Stimulated activated CD4-positive, alpha-beta T cell treated with anti-CD3 and anti-CD28 coated beads, Interleukin-15, amount 100 ng/mL, for 48 hours (primary cell): ENCODE results near the gene SLC25A1.

Source experiments
- DNase-seq, 2 donors: peaks; one replicate each; pipeline ENCODE4 v3.0.0-alpha.2; 2020; ENCODE audit warnings: low read depth in 2 of 2

The SLC25A1 gene

DNA sequence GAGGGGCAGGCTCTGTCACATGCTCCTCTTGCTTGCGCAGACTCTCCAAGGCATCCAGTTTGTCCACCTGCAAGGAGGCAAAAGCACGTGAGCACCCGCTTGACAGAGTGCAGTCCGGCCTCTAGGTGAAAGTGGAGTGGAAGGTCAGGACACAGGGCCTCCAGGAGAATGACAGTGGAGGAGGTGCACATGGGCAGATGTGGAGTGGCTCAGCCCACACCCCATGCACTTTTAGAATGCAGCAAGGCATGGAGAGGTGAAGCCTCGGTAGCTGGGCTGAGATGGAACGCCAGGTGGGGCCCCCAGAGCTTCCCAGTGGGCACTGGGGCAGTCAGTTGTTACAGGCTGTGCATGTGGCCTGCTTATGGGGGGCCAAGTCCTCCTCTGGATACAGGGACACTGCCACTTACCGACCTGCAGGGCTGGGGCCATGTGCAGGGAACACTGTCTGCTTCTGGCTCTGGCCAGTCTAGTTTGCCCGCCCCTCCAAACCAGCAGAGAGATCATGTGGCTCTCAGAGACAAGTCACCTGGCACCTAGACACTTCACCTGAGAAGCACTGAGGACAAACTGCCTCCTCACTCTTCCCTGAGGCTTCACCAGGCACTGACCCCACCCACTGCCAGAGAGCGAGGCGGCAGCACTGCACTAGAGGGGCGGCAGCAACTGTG lies 2.3 kb upstream of the SLC25A1 start:
- no peak for DNase-seq

DNA sequence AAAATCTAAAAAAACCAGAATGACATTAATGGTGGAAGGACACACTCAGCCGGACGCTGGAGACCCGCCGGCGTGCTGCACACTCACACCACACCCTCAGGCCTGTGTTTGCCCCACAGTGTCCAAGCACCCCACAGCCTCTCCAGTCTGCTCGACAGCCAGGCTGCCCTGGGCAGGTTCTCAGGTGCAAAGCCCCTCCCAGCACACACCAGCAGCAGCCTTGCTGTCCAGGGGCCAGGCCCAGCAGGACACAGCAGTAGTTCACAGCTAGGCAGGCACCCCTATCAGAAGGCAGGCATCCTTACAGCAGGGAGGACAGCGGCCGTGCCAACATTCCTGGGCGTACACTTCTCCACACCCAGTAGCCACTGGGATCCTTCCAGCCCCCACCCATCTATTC lies 1.7 kb upstream of the SLC25A1 start:
- no peak for DNase-seq

DNA sequence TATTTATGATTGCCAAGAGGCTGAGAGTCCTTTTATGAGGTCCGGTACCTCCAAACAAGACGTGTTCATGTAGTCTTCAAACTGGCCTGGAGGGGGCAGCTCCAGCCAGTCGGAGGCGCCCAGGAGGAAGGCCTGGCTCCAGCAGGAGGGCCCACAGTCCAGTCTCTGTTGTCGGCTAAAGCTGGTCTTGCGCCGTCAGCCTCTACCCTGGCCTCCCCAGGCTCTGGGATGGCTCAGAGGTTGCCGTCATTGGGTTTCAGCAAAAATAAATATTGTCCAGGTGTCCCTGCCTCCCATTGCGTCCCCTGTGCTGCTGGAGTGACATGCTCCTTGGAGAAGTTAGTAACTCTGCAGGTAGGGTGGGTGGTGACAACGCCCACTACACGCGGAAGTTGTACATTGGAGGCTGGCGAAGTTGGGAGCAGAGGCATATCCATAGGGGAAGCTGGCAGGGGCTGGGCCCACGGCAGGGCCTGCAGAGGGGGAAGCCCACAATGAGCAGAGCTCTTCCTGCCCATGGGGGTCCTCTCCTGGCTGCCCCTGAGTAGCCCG lies 1.0 kb upstream of the SLC25A1 start:
- DNase-seq: peak in 1 of 2 donors; percentile 38

DNA sequence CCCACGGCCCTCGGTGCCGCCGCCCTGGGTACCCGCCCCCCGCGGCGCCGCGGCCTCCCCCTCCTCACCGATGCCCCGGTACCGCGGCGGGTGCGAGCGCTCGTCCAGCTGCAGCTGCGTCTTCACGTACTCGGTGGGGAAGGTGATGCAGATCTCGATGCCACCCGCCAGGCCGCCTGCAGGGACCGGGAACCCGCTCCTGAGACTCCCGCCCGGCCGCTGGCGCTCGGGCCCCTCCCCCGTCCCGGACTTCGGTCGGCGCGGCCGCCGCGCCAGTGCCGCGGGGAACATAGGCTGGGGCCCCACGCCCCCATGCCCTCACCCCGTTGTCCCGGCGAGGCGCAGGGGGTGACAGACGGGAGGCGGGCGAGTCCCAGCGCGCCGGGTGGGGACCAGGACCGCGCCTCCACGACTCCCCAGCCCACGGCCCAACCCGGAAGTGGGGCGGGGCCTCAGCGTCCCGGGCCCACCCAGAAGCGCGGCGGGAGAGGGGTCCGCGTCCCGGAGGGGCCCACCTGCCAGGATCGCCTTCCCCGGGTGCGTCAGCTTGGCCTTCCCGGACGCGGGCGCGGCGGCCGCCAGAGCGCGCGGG lies 375 bp downstream of the SLC25A1 start:
- peak in 1 of 2 donors; percentile 34 for DNase-seq

DNA sequence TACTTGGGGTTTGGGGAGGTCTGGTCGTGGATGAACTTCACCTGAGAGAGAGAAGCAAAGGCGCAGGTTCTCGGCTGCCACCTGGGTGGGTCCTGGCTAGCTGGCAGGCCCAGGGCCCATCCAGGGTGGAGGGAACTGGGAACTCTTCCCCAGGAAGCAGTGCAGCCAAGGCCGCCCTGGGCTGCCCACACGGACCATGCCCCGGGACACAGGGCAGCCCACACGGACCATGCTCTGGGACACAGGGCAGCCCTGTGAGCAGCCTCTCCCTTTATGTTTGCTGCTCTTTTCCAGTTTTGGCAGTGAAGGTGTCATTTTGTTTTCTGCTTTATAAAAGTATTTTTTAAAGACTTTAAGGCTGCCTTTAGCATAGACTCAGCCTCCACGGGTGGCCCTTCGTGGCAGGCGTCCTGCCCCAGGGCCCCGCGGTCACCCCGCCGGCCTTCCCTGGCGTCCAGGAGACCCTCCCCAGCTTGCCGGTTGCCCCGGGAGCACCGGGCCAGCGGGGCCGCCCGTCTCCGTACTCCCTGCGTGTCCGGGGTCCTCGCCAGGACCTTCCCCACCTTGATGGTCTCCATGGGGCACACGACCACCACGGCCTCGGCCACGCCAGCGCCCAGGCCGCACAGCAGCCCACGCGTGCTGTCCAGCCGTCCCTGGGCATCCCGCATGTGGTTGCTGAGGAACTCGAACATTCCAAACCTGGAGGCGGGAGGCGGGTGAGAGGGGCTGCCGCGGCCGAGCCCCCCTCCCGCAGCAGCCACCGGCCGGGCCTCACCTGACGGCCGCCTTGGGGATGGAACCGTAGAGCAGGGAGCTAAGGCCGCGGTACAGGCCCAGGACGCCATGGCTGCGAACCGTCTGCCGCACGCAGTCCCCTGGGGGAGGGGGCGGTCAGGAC lies 1.1 kb downstream of the SLC25A1 start:
- DNase-seq: no peak

DNA sequence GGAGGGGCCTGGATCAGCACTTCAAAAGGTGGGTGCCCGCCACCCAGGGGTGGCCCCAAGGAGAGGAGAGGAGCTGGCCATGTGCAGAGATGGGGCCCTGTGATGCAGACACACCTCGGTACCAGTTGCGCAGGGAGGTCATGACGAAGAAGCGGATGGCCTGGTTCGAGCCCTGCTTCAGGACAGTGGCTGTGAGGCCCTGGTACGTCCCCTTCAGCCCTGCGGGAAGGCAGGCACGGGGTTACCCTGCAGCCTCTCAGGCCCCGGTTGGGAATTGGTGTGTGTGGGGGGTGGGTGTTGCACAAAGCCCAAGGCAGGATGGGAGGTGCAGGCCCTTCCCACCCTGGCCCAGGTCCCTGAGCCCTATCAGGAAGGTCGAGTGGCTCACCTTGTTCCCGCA lies 1.8 kb downstream of the SLC25A1 start:
- DNase-seq: no peak

DNA sequence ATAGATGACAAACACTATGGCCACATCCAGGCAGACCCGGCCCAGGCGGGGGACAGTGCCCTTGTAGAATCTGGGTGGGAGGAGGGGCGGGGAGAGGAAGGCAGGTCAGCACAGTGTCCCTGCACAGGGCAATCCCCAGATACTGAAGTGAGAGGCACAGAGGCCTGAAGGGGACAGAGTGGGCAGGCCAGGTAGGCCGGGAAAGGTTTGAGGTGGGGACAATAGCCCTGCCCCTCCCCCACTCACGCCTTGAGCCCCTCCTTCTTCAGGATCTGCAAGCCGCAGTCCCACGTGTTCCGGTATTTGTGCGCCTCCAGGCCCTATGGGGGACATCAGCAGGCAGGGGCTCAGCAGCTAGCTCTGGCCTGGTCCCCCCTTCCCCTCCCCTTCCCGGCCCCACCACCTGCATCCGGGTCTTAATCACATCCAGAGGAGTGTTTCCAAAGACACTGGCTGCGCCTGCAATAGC lies 2.3 kb downstream of the SLC25A1 start:
- no peak for DNase-seq

DNA sequence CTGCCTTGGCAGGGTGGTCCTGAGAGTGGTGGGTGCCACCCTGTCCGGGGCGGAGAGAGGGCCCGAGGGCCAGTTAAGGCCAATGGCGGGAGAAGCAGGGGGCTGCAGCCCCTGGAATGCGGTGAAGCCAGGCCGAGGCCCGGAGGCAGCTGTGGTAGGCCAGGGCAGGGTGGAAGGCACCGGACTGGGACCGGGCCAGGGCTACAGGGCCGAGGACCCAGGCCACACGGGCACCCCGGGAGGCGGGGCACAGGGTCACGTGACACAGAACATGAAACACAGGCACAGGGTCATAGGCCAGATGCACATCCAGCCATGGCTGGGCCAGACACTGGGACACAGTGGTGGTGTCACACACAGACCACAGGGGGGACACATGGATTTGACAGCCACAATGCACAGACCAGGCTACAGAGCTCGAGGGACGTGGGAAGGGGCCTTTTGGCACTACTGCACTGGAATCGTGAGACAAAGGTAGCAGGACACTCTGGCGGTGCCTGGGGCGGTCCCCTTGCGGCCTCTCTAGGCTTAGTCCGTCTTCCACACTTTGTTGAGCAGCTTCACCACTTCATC lies 2.8 kb downstream of the SLC25A1 start:
- no peak for DNase-seq

DNA sequence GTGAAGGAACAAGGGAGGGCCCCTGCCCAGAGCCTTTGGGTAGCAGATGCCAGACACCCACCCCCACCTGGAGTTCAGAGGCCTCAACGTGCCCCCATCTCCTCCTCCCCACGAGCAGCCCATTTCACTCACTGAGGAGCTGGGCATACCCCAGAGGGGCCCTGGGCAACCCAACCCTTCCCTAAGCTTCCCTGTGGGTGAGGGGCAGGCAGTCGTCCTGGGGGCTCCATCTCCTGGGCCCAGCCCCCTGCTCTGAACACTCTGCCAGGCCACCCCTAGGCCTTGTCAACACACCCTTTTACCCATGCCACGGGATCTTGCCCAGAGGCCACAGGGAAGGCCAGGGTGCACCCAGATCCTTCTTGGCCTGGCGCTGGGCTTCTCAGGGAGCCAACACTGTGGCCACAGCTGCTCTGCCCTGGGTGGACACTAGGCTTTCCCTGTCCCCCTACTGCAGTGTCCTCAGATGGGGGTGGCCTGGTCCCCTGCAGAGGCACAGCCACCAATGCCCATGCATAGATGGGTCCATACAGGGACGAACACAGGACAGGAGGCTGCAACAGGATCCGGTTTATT lies 3.4 kb downstream of the SLC25A1 start:
- no peak for DNase-seq

DNA sequence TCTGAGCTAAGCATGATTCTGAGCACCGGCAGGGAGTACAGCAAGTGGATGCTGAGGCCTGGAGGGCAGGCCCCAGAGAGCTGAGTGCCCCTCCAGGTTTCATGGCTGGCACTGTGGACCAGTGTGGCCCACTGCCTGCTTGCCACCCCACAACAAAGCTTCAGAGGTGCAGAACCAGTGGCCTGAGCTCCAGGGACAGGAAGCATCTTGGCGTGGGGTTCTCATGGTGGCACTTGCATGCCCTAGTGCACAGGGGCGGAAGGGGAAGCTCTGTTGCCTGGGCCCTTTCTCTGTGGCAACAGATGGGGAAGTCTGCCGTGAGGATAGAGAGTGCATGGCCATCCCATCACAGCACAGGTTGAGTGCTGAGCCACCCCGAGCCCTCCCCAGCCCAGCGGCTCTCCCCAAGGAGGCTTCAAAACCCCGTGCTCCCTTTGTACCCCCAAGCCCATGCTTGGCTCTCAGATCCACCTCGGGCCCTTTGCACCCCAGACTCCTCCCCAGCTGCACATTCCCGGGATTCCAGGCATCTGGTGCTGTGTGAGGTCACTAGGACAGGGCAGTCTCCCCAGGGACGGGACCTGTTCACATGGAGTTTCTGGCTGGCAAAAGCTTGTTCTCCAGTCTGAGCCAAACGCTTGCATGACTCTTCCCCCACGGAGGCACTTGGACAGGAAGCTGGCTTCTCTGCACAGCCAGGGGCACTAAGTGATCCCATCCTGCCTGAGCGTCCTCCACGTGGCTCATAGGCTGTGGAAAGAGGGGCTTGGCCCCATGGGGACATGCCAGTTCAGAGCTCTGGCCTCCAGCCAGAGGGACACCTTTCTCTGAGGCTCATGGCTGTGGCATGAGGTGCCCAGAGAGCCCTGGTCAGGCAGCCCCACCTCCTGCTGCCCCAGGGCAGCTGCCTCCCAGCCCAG lies 4.2 kb downstream of the SLC25A1 start:
- no peak for DNase-seq

DNA sequence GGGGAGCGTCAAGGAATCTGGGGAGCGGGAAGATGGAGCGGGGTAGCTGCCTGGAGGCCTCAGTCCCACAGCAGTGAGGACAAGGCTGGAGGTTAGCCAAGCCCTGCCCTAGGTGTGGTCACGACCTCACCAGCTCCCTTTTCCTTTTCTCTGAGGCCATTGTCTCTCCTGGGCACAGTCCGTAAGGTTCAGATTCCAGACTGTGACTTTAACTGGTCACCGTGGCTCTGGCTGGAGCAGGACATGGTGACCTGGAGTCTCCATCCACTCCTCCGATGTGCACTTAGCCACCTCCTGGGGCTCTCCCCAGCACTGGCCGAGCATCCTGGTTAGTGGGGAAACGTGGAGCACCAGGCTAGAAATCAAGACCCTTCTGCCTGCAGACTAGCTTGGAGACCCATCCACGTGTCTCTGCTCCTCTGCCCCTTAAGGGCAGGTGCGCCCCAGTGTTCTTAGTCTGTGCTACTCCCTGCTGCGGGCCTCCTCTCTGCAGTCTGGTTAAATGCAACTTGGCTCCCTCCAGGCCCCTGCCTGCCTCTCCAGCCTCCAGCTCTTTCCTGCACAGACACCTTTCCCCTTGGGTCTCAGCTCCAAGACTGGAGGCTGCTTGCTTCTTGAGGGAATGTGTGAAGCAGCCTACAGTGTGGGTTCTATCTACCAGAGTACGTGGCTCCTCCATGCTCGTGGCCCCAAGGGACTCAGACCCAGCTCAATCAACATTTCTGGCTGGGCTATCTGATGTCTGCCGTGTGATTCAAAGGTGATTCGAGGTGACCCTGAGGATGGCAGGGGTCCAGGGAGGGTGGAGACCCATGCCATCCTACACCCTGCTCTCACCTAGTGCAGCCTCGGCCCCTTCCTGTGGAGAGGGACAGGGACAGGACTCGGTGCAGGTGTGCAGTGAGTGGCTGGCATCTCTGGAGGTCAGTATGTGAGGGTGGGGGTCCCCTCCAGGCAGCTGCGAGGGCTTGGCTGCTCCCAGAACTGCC lies 5.2 kb downstream of the SLC25A1 start:
- no peak for DNase-seq

DNA sequence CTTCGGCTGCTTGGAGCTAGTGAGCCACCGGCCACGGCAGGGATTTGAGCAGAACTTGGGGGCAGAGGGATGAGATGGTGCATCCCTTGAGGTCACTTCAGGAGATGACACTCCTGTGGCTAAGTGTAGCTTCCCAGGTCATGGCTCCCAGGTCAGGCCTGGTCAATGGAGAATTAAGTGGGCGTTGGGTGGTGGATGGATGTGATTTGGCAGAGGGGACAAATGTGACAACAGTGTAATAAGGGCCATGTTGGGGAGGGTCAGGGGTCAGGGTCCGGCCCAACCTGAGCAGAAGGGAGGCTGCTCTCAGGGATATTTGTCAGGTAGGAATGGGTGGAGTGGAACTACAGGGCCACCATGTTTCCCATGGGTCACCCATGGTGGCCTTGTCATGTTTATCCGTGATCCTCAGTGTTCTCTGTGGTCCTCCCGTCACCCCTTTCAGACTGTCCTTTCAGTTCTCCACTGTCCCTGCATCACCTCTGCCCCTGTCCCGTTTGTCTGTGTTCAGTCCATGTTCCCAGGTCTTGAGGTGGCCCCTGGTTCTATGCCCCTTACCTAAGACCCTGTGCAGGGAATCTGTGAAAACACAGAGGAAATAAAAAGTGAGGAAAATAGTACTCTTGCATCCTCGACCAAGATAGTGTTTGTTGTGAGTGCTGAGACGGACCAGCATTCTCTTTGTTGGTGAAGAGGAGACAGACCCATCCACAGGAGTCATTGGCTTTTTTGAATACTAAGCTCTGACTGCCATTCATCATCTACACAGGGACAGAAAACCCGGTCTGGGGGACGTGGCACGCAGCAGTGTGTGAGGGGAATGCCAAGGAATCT lies 6.1 kb downstream of the SLC25A1 start:
- DNase-seq: no peak

DNA sequence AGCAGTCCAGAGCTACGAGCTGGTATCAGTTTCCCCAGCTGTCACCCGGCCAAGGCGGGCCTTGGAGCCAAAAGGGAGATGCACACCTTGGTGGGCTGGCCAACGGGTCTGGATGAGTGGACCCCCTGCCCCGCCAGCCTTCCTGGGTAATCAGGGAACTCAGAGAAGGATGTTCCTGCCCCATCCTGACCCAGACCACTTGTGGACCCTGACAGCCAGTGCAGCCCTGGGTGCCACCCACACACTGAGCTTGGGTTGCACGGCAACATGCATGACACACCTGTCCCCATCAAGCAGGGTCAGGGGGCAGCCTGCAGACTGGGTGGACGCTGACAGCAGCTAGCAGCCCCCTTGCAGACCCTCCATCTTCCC lies 8.6 kb downstream of the SLC25A1 start:
- no peak for DNase-seq

DNA sequence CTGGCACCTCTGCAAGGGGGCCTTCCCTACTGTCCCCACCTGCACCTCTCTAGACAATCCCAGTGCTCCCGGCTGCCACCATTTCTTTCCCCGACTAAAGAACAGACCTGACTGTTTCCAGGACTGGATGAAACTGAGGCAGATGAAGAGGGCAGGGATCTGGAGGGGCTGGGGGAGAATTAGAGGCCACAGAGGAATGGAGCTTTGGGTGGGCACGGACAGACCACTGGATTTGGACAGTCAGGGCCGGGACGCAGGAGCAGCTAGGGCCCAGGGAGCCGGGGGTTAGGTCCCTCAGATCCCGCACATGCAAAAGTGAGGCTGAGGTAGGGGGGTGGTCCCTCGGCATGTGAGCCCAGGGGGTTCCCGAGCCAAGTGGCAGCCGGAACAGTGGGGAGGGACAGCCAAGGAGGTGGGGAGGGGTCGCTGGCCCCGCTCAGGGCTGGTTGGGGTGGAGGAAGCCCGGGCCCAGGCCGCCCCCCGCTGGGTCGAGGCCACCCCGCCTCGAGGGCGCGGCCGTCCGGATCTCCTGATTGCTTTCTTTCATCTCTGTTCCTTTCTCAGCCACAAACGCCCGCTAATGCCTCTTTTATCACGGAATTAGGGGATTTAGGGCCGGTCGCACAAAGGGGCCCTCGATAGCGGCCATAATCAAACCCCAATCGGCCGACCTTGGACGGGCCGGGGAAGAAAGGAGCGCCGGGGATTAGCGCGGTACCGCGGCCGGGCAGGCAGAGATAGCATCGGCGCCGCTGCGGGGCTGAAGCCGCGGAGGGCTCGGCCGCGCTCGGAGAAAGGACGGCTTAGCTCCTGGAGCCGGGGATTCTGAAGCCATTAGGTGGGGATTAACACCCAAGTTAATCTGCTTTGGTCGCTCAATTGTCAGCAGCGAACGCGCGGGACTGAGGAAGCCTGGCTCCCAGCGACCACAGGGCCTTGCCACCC lies 9.3 kb downstream of the SLC25A1 start:
- DNase-seq: no peak

DNA sequence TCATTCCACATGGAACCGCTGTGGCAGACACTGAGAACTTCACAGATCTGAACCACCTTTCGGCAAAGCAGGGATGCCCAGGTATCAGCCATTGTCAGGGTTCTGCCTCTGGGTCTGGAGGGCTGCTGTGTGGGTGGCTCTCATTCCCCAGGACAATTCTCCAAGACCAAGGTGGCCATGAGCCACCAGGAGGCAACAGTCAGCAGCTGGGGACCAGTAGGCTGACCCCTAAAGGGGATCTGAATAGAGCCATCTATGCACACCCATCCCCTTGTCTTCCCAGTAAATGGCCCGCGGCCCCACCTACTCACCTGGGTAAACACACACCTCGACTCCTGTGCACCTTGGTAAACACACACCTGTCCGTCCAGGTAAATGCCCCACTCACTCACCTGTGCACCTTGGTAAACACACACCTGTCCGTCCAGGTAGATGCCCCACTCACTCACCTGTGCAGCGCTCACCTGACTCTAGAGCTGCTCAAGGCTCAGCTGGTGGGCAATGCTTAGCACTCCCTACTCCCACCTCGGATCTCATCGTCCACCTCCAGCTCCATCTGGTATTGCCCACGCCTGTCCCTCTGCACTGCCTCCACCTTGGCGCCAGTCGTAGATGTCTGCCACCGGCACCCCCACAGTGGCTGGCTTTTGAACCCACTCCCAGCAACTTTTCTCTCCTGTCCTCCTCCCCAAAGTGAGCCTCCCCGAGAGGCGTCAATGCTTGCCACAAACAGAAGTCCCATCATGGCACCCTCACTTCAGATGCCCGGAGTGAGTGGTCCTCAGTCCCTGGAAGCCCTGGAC lies 10.2 kb downstream of the SLC25A1 start:
- no peak for DNase-seq

DNA sequence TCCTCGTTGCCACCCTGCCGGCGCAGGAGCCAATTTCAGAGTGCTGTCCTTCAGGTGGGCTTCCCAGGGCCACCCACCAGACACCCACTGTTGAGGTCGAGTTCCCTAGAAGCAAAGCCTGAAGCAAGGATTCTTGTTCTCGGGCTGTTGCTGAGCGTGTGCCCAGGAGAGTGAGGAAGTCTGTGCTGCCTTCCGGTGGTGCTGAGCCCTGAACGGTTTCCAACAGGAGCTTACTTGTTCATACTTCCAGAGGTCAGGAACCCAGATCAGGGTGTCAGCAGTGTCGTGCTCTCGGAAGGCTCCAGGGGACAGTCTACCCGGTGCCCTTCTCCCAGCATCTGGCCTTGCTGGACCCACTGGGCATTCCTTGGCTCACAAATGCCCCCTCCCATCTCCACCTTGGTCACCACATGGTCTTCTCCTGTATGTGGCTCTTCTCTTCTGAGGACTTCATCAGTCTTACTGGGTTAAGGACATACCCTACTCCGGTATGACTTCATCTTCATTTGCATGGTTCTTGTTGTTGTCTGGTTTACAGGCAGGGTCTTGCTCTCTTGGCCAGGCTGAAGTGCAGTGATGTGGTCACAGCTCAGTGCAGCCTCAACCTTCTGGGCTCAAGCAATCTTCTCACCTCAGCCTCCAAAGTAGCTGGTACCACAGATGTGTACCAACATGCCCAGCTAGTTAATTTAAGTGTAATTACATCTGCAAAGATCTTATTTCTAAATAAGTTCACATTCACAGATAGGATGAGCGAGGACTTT lies 11.2 kb downstream of the SLC25A1 start:
- no peak for DNase-seq
